Stimulated activated effector memory CD8-positive, alpha-beta T cell treated with anti-CD3 and anti-CD28 coated beads, Interleukin-12 subunit alpha, Interleukin-12 subunit beta, amount 100 ng/mL, for 72 hours (primary cell): ENCODE results near the gene KHK.
"Not testable (repeated sequence)": the region's sequence is repeated elsewhere in the genome, so short reads cannot be mapped to it uniquely, and the experiment has no call there.

Experiments used
- ATAC-seq: fragments of 150-1000 bp; cut with Tn5 transposase; 2 replicates; pipeline ENCODE4 v1.10.0; 2021
- DNase-seq, 2 donors: peaks; one replicate each; pipeline ENCODE4 v3.0.0; 2021 to 2022; ENCODE audit warnings: low spot score in 2 of 2
- H3K27ac Mint-ChIP-seq: one replicate; pipeline ENCODE4 v1.8.0; 2022; ENCODE audit warnings: mild to moderate bottlenecking, mixed read lengths
- H3K36me3 Mint-ChIP-seq: one replicate; pipeline ENCODE4 v1.8.0; 2022; ENCODE audit warnings: mild to moderate bottlenecking, mixed read lengths
- H3K4me1 Mint-ChIP-seq: one replicate; pipeline ENCODE4 v1.8.0; 2022; ENCODE audit warnings: mixed read lengths
- H3K4me3 Mint-ChIP-seq: one replicate; pipeline ENCODE4 v1.8.0; 2022; ENCODE audit warnings: mild to moderate bottlenecking, mixed read lengths
- H3K9me3 Mint-ChIP-seq: one replicate; pipeline ENCODE4 v1.8.0; 2022; ENCODE audit warnings: mixed read lengths

KHK gene

DNA sequence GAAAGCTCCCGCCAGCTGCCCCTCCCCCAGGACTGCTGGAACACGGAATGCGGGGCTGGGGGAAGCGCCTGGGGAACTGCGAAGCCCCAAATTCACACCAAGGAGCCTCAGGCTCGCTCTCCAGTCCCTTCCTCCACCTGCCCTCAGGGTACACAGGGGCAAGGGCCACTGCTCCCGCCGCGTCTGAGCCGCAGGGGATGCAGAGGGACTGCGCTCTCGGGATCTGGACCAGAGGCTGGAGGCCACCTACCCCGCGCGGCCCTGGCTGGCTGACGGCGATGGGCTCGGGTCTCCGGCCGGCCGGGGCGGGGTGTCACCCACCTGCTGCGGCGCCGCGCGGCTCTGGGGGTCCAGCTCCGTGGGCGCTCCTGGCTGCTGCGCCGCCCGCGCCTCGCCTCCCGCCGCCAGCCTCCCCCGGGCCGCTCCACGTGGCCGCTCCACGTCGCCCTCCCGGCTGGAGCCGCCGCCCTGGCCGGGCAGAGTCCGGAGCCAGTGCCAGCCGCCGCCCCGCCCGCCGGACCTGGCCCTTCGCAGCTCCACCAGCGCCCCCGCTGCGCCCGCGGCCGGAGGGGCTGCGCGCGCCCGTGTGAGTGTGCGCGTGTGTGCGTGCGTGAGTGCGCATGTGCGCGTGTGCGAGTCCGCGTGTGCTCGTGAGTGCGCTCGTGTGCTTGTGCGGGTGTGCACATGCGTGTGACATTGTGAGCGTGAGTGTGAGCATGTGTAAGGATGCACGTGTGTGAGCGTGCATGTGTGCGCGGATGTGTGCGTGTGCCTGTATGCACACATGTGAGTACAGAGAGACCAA is 32.2 kb downstream of the KHK start, which contains the start of gene CGREF1:
CGREF1 (minus strand) TSS at position 604 of the 805 bp plus-strand sequence. CDS start 14,762 bp downstream, outside the sequence.
- Mint-ChIP-seq H3K27ac (no peak within 1 kb of the TSS), H3K4me3 (peak within 1 kb of the TSS; percentile 55), H3K9me3 (no peaks in the 10 kb centered on the region), H3K36me3 (no peaks in the 10 kb centered on the region), H3K4me1 (peaks cover 16% of the 10 kb centered on the region)
- DNase-seq (no peak), ATAC-seq (peak; percentile 6)

DNA sequence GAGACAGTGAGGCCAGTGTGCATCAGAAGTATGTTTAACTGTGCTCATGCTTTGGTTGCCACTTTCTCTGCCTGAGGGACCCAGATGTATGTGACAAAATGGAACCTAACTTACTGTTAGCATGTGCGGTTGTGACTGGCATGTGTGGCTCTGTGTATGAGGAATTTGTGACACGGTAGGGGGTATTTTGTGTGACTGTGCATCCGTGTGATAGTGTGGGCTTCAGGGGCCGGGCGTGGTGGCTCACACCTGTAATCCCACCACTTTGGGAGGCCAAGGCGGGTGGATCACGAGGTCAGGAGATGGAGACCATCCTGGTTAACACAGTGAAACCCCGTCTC is 32.7 kb downstream of the KHK start:
- DNase-seq, H3K27ac Mint-ChIP-seq, H3K36me3 Mint-ChIP-seq, ATAC-seq, H3K9me3 Mint-ChIP-seq: not testable (repeated sequence)
- peaks cover 21% of the 10 kb centered on the region for H3K4me1 Mint-ChIP-seq
- peak overlapping the region; percentile 55 for H3K4me3 Mint-ChIP-seq

DNA sequence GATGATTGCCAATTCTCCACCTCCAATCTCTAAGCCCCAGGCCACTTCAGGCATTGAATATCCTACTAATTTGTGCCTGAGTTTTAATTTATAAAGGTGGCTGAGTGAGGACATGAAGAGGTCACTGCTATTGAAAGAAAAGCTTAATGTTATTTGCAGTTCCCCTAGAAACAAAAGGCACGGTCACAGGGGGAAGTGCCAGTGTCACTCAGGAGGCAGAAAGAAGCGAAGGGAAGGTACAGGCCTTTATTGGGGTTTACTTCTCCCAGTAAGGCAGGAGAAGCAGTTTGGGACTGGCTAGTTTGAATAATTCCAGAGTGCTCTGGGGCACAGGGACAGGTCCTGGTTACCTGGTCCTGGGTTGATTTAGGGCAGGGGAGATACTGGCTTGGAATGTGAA is 35.3 kb downstream of the KHK start:
- no peak overlapping the region for H3K27ac Mint-ChIP-seq
- H3K4me1 Mint-ChIP-seq: peaks cover 21% of the 10 kb centered on the region
- no peak for DNase-seq
- H3K4me3 Mint-ChIP-seq: no peak overlapping the region
- ATAC-seq: no peak
- H3K9me3 Mint-ChIP-seq: no peaks in the 10 kb centered on the region
- no peaks in the 10 kb centered on the region for H3K36me3 Mint-ChIP-seq

DNA sequence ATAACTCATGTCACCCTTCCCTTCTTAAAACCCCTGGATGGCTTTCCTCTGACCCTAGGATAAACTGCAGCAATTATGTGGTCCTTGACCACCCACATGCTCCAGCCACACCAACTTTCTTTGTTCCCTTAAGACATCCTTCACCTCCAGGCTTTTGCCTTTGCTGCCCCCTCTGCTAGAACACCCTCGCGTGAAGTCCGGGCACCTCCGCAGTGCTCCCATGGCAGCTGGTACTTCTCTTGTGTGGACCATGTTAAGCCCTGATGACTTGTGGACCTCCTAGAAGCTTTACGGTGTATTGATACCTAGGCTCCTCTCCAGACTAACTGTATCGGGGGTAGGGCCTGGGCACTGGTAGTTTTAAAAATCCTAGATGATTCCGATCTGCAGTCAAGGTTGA is 36.2 kb downstream of the KHK start:
- no peaks in the 10 kb centered on the region for H3K9me3 Mint-ChIP-seq
- peak overlapping the region; percentile 81 for H3K4me3 Mint-ChIP-seq
- no peaks in the 10 kb centered on the region for H3K36me3 Mint-ChIP-seq
- ATAC-seq (no peak), DNase-seq (no peak)
- H3K4me1 Mint-ChIP-seq: peaks cover 21% of the 10 kb centered on the region
- H3K27ac Mint-ChIP-seq: peak overlapping the region; percentile 84

DNA sequence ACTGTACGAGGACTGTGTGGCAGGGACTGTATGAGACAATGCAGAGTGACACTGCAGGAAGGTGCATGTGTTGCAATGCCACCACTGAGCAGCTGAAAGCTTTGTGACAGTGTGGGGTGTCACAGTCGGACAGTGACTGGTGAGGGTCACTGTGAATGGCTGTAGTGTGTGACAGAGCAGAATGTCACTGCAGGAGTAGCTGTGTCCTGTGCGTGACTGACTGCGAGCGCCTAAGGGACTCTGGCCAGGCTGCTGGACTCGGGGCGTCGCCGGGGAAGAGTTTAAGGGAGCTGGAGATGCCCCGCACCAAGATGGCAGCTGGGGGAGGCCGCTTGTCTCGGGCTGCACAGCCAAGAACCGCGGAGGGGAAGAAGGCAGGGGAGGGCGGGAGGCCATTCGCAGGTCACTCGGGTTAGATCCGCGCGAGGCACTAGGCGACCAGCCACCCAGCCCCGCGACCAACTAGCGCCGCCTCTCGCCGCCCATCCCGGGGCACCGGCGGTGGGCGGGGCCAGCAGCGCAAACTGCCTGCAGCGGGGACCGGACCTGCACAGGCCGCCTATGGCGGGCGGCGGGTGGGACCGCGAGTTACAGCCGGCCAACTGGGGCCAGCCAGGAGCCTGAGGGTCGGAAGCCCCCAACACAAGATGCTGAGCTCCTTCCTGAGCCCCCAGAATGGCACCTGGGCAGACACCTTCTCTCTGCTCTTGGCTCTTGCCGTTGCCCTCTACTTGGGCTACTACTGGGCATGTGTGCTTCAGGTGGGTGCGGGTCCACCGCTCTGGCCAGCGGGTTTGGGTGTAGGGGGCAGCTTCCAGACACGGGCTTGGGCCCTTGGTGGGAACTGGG is 37.0 kb downstream of the KHK start, which contains the start of gene ABHD1:
ABHD1 (plus strand) TSS at position 514 of the 849 bp plus-strand sequence; CDS start at position 648, 134 bp downstream.
- ATAC-seq (peak; percentile 87), DNase-seq (peak; percentile 62 to 82)
- Mint-ChIP-seq H3K9me3 (no peaks in the 10 kb centered on the region), H3K36me3 (no peaks in the 10 kb centered on the region), H3K27ac (peak within 1 kb of the TSS; percentile 84), H3K4me3 (peak within 1 kb of the TSS; percentile 81), H3K4me1 (peaks cover 21% of the 10 kb centered on the region)

DNA sequence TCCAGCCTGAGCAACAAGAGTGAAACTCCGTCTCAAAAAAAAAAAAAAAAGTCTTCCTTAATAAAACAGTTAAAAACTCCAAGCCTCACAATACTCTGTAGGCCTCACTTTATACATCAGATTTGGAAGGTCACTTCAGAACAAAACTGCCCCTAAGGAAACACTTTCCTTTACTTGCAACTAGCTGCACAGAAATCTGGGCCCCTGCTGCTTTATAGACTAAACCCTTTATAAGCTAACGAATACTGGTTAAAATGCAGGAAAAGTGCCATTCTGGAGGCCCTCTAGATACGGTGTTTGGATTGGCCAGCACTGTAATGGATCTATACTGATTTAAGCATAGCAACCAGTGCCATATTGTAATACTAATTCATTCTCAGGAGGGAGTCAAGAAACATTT is 38.5 kb downstream of the KHK start:
- no peaks in the 10 kb centered on the region for H3K9me3 Mint-ChIP-seq
- H3K27ac Mint-ChIP-seq: no peak overlapping the region
- no peak overlapping the region for H3K4me3 Mint-ChIP-seq
- peaks cover 15% of the 10 kb centered on the region for H3K4me1 Mint-ChIP-seq
- ATAC-seq (no peak), DNase-seq (no peak)
- peaks cover 8% of the 10 kb centered on the region for H3K36me3 Mint-ChIP-seq

DNA sequence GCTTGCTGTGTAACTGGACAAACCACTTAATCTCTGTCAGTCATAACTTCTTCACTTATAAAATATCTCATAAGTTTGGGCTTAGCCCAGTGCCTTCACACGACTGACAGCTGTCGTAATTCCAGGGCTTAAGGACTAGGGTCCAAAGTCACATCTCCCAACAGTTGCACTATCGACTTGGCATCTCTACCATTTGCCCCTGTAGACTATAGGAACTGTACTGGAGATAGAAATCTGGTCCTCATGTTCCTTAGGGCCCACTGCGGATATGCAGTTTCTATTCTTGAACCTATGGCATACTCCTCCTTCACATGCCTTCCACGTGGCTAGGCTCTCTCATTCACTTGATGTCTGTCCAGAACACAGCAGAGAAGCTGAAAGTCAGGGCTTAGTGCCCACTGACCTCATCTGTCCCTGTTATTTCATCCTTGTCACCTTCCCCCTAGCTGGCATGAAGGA is 39.7 kb downstream of the KHK start:
- H3K36me3 Mint-ChIP-seq: peaks cover 8% of the 10 kb centered on the region
- H3K4me3 Mint-ChIP-seq: no peak overlapping the region
- no peaks in the 10 kb centered on the region for H3K9me3 Mint-ChIP-seq
- H3K4me1 Mint-ChIP-seq: peaks cover 15% of the 10 kb centered on the region
- peak overlapping the region; percentile 79 for H3K27ac Mint-ChIP-seq
- DNase-seq: no peak
- ATAC-seq: no peak

DNA sequence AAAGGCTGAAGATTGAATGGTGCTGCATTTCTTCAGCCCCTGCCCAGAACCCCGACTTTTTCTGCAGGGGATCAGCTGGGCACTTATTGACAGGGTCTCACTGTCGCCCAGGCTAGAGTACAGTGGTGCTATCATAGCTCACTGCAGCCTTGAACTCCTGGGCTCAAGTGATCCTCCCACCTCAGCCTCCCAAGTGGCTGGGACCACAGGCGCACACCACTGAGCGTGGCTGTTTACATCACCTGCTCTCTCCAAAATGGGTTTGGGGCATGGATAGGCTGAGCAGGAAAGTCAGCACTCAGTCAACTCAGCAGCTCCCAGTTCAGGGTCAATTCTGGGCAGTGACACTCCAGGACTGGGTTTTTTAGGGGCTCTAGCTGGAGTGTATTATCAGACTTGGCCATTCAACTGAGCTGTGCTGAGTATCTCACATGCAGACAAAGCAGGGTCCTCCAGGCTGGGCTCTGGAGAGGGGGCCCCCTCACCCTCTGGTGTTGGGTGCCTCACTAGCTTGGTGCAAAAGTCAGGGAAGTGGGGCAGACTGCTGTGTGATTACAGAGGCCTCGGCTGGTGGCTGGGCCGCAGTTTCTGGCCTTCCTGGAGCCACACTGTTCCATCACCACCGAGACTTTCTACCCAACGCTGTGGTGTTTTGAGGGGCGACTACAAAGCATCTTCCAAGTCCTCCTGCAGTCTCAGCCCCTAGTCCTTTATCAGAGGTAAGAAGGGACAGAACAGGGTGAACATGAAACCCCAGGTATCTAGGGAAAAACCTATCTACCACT is 41.5 kb downstream of the KHK start:
- Mint-ChIP-seq H3K4me1 (peaks cover 15% of the 10 kb centered on the region), H3K9me3 (no peaks in the 10 kb centered on the region), H3K36me3 (peaks cover 22% of the 10 kb centered on the region), H3K27ac (no peak overlapping the region), H3K4me3 (no peak overlapping the region)
- ATAC-seq (no peak), DNase-seq (no peak)

DNA sequence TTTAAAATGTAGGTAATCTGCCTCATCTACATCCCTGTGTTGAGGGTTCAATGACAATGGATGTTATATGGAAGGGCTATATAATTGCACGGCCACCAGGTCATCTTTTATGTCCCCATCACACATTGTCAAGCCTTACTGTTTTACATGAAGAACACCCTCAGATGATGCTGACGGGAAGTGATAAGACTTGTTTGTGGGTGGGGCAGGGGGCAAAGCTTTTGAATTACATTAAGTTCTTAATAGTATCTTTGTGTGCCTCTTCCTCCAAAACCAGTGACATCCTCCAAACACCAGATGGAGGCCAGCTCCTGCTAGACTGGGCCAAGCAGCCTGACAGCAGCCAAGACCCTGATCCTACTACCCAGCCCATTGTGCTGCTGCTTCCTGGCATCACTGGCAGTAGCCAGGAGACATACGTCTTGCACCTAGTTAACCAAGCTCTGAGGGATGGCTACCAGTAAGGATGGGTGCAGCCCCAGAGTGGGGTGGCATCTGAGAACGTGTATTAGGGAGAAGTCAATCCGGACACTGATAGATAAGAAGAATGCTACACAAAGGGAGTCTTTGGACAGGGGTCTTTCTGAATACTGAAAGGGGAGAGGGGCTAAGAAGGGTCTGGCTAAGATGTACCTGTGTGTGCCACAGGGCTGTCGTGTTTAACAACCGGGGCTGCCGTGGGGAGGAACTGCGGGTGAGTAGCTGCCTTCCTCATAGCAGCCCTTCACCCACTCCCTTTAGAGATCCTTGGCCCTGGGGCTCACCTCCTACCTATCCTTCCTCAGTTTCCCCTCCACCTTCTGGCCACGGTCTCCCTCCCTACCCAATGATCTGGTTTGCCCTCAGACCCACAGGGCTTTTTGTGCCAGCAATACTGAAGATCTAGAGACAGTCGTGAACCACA is 42.3 kb downstream of the KHK start:
- peaks cover 18% of the 10 kb centered on the region for H3K4me1 Mint-ChIP-seq
- DNase-seq (no peak), ATAC-seq (no peak)
- H3K4me3 Mint-ChIP-seq: no peak overlapping the region
- no peaks in the 10 kb centered on the region for H3K9me3 Mint-ChIP-seq
- H3K27ac Mint-ChIP-seq: peak overlapping the region; percentile 46
- peaks cover 31% of the 10 kb centered on the region for H3K36me3 Mint-ChIP-seq

DNA sequence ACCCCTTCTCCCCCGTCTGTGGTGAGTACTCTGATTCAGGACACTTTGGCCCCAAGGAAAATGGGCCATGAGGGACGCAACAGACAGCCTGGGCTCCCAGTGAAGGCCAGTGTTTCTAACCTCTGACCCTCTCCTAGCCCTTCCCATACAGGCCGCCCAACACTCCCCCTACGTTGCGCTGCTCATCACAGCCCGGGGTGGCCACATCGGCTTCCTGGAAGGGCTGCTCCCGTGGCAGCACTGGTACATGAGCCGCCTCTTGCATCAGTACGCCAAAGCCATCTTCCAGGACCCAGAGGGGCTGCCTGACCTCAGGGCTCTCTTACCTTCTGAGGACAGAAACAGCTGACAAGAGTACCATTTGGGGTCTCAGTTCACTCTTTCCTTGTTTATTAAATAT is 43.8 kb downstream of the KHK start:
- H3K4me3 Mint-ChIP-seq: no peak overlapping the region
- ATAC-seq (no peak), DNase-seq (no peak)
- peaks cover 45% of the 10 kb centered on the region for H3K36me3 Mint-ChIP-seq
- peaks cover 18% of the 10 kb centered on the region for H3K4me1 Mint-ChIP-seq
- H3K27ac Mint-ChIP-seq: peak overlapping the region; percentile 97
- H3K9me3 Mint-ChIP-seq: no peaks in the 10 kb centered on the region

DNA sequence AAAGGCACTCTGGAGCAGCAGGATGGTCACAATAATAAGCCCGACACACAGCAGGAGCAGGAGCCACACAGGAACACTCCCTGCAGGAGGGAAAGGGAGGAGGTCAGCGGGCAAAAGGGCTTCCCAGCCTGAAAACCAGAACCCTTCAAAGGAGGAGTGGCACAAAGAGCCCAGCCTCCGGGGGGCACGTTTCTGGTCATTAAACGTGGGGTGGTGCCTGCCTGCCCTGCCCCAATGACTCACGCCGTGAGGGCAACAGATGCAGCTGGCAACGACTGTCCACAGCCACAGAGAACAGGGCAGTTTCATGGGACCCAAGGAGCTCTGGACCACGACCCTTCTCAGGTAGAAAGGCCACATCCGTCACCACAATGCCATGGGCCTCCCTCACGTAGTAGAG is 44.9 kb downstream of the KHK start:
- Mint-ChIP-seq H3K4me1 (peaks cover 22% of the 10 kb centered on the region), H3K4me3 (no peak overlapping the region), H3K9me3 (no peaks in the 10 kb centered on the region), H3K36me3 (peaks cover 46% of the 10 kb centered on the region), H3K27ac (peak overlapping the region; percentile 97)
- ATAC-seq (no peak), DNase-seq (no peak)

DNA sequence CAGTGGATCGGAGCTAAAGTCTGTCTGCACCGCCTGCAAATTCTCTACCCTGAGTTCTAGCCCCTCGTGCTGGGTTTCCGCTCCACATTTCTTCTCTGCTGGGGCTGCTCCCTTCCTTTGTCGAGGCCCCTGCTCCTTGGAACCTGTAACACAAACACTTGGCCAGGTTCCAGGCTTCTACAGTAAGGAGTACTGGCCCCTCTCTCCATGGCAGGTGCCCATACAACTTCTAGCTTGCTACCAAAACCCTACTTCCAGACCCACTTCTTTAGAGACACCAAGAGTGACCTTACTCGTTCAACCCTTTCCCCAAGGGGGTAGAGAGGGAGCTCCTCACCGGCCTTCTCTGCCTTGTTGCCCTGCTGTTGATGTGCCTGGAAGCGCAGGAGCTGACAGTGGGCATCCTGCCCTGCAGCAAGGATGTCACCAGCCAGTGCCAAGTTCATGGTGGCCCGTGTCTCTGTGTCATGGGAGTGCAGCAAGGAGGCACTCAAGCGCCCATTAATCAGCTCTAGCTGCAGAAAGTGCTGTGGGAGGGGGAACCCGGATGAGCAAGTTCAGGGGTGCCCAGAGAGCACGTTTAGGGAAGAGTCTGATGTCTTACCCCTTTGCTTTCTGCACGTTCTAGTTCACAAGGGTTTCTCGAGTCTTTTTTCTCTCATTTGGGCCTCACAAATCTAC is 46.8 kb downstream of the KHK start:
- H3K36me3 Mint-ChIP-seq: peaks cover 46% of the 10 kb centered on the region
- peak overlapping the region; percentile 97 for H3K27ac Mint-ChIP-seq
- ATAC-seq: peak; percentile 23
- peak in 1 of 2 donors; percentile 62 for DNase-seq
- peak overlapping the region; percentile 84 for H3K4me3 Mint-ChIP-seq
- no peaks in the 10 kb centered on the region for H3K9me3 Mint-ChIP-seq
- H3K4me1 Mint-ChIP-seq: peaks cover 22% of the 10 kb centered on the region

DNA sequence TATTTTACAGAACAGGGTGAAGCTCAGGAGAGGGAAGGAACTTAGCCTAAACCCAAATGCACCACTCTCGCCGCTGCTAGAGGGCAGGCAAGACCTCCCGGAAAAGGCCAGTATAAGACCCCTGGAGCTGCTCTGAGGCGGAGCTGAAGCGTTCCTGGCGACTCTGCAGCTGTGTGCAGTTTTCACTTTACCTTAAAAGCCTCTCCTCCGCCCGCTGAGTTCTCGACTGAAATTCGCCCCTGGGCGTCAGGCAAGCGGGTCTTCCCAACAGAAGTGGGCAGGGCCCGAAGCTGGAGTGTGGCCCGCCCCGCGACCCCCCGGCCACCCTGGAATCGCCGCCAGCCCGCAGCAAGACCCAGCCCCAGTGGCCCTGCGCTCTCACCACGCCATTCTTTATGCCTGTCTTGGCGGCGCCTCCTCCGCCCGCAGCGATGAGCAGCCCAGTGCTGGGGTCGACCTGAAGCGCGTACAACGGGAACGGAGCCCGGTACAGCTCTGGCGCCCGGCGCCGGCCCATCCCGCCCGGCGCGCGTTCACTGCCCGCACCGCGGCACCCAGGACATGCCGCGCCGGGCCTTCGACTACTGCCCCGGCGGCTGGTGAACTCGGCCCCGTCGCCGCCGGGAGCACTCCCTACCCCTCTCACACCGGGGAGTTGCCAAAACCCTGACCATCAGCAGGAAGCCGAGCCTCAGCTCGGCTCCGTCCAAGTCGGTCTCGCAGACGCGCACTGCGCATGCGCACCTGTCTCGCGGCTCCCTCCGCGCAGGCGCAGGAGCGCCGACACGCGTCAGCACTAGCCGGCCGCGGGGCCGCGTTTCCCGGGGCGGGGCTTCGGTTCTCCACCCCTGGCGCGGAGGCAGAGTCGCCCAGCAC is 47.6 kb downstream of the KHK start, which contains the start of gene PREB:
PREB (minus strand) TSS at position 732 of the 876 bp plus-strand sequence; CDS start at position 517, 215 bp downstream.
- Mint-ChIP-seq H3K27ac (peak within 1 kb of the TSS; percentile 97), H3K4me3 (peak within 1 kb of the TSS; percentile 84), H3K4me1 (peaks cover 22% of the 10 kb centered on the region), H3K36me3 (peaks cover 46% of the 10 kb centered on the region), H3K9me3 (no peaks in the 10 kb centered on the region)
- DNase-seq (peak; percentile 99), ATAC-seq (peak; percentile 92)
